Kidney epithelial cell (primary cell): ENCODE data around the gene ZNF45. TPM values are rescaled to one million over a fixed set of nuclear protein-coding genes. Genes with fewer than 3 reads are reported as not detected.

Experiments
- DNase-seq: peaks from one replicate; pipeline ENCODE4 v3.0.0-alpha.2; 2010; ENCODE audit warnings: low read depth
- H3K27me3 ChIP-seq: 2 replicates; pipeline ENCODE4 v1.6.0; 2011; ENCODE audit warnings: low read length; ENCODE audit not compliant: control insufficient read depth, insufficient read depth
- H3K36me3 ChIP-seq: 2 replicates; pipeline ENCODE4 v1.5.1; 2011; ENCODE audit warnings: low read length; ENCODE audit not compliant: control insufficient read depth, insufficient read depth
- H3K4me3 ChIP-seq: 2 replicates; pipeline ENCODE4 v1.5.1; 2011; ENCODE audit warnings: low read depth, mild to moderate bottlenecking, control low read depth, low read length
- total RNA-seq: library from RNA; depleted of rRNA; stranded (reverse); fragments of >200 nt; gene quantifications from 2 replicates; pipeline ENCODE4 v1.2.3, GENCODE V29; 2015
- TF ChIP-seq, protein P1 (sequence below): IDR thresholded peaks from 2 replicates; pipeline ENCODE4 v1.5.1; 2011; ENCODE audit warnings: mild to moderate bottlenecking, moderate library complexity, low read length, control low read depth, inconsistent platforms; ENCODE audit not compliant: insufficient read depth, poor library complexity, severe bottlenecking

ZNF45 gene
- total RNA-seq, 1 donor from 2014 or later, result 12.3 TPM

GRCh38 chr19:43906774-43907173, 28.3 kb downstream of the ZNF45 start:
- TF ChIP-seq, protein P1, sequence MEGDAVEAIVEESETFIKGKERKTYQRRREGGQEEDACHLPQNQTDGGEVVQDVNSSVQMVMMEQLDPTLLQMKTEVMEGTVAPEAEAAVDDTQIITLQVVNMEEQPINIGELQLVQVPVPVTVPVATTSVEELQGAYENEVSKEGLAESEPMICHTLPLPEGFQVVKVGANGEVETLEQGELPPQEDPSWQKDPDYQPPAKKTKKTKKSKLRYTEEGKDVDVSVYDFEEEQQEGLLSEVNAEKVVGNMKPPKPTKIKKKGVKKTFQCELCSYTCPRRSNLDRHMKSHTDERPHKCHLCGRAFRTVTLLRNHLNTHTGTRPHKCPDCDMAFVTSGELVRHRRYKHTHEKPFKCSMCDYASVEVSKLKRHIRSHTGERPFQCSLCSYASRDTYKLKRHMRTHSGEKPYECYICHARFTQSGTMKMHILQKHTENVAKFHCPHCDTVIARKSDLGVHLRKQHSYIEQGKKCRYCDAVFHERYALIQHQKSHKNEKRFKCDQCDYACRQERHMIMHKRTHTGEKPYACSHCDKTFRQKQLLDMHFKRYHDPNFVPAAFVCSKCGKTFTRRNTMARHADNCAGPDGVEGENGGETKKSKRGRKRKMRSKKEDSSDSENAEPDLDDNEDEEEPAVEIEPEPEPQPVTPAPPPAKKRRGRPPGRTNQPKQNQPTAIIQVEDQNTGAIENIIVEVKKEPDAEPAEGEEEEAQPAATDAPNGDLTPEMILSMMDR, result no peak
- H3K27me3 ChIP-seq, result no peaks in the 10 kb centered on the region
- no peak overlapping the region for H3K4me3 ChIP-seq
- DNase-seq, result no peak
- no peaks in the 10 kb centered on the region for H3K36me3 ChIP-seq

DNA sequence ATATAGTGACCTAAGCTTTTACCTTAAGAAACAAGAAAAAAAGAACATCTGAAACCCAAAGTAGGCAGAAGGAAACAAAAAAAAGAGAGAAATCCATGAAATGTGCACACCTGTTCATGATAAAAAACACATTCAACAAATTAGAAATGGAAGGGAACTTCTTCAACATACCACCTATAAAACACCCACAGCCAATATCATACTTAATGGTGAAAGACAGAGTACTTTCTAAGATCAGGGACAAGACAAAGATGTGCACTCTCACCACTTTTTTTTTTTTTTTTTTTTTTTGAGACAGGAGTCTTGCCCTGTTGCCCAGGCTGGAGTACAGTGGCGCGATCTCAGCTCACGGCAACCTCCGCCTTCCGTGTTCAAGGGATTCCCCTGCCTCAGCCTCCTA, 29.2 kb downstream of the ZNF45 start:
- Histone ChIP-seq H3K36me3 (no peaks in the 10 kb centered on the region), H3K4me3 (no peak overlapping the region)
- TF ChIP-seq, protein P1, result no peak

GRCh38 chr19:43902399-43902798, 32.7 kb downstream of the ZNF45 start:
- no peak for DNase-seq
- H3K4me3 ChIP-seq, result no peak overlapping the region
- TF ChIP-seq, protein P1, result no peak
- no peaks in the 10 kb centered on the region for H3K36me3 ChIP-seq
- no peaks in the 10 kb centered on the region for H3K27me3 ChIP-seq

More for the DNA sequence above, 29.2 kb downstream of the ZNF45 start:
- H3K27me3 ChIP-seq, result no peaks in the 10 kb centered on the region
- no peak for DNase-seq

DNA sequence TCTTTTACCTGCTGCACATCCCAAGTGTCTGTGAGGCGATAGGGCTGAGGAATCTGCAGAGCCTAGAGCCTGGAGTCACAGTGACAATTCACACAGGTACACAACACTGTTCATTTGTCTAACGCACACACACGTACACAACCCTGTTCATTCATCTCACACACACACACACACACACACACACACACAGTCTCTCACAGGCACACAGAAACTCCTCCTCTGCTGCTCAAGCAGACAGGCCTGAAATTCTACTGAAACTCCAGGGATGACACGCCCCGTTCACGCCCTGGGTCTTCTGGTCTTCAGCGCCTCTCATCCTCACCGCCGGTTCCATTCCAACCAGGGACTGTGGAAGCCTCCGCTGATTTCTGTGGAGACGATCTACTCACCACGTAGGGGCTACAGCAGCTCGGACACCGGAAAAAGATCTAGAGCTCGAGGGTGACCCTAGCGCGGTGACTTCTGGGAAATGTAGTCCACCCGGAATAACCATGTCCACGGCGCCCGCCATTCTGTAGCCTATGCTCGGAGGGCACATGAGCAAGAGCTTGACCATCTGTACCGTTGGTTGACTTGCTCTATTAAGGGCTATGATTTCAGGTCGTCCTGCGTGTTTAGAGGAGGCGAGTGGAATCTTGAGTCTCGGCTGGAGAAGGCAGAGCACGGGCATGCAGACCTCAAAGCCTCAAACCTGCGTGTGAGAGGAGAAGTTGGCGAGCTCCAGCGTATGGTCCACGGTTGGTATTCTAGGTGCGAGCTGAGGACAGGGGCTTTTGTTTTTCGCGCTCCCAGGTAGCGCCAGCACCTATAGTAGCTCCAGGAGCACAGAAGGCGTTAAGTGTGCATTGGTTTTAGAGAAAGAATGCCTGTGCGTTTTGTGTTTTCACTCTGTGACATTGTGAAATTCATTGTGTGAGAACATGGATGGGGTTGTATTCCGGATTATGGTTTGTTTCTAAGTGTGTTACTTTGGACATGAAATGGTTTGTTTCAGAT, 33.4 kb downstream of the ZNF45 start:
- H3K4me3 ChIP-seq, result peak overlapping the region; percentile 47
- TF ChIP-seq, protein P1, result no peak

GRCh38 chr19:43895727-43896308, 39.3 kb downstream of the ZNF45 start:
- Histone ChIP-seq H3K4me3 (no peak overlapping the region), H3K36me3 (no peaks in the 10 kb centered on the region), H3K27me3 (no peaks in the 10 kb centered on the region)
- TF ChIP-seq, protein P1, result no peak
- DNase-seq, result no peak

More for the DNA sequence above, 33.4 kb downstream of the ZNF45 start:
- no peaks in the 10 kb centered on the region for H3K36me3 ChIP-seq
- H3K27me3 ChIP-seq, result no peaks in the 10 kb centered on the region
- peak; percentile 63 for DNase-seq
